Effector memory CD4-positive, alpha-beta T cell (primary cell): ENCODE results near the gene KCNB1.

Experiments
- DNase-seq, 3 donors: peaks; one replicate each; pipeline ENCODE4 v3.0.0-alpha.2; 2020
- H3K27ac ChIP-seq: 2 replicates; pipeline ENCODE4 v1.7.0; 2013; ENCODE audit warnings: mild to moderate bottlenecking, low read length, moderate library complexity; ENCODE audit not compliant: insufficient read depth, poor library complexity, severe bottlenecking
- H3K27me3 ChIP-seq: replicated peaks from 2 replicates; pipeline ENCODE4 v1.7.0; 2013; ENCODE audit warnings: mild to moderate bottlenecking, low read length; ENCODE audit not compliant: insufficient read depth, control insufficient read depth, poor library complexity, severe bottlenecking
- H3K36me3 ChIP-seq: 2 replicates; pipeline ENCODE4 v1.7.0; 2013; ENCODE audit warnings: mild to moderate bottlenecking, low read length, moderate library complexity; ENCODE audit not compliant: control insufficient read depth, insufficient read depth
- H3K4me1 ChIP-seq: 2 replicates; pipeline ENCODE4 v1.7.0; 2013; ENCODE audit warnings: low read length, mild to moderate bottlenecking; ENCODE audit not compliant: control insufficient read depth, insufficient read depth, poor library complexity, severe bottlenecking
- H3K4me3 ChIP-seq: 2 replicates; pipeline ENCODE4 v1.7.0; 2013; ENCODE audit warnings: low read length, low read depth, mild to moderate bottlenecking; ENCODE audit not compliant: insufficient read depth, poor library complexity, severe bottlenecking
- H3K9me3 ChIP-seq: 2 replicates; pipeline ENCODE4 v1.7.0; 2013; ENCODE audit warnings: mild to moderate bottlenecking, low read length, moderate library complexity; ENCODE audit not compliant: control insufficient read depth

KCNB1 gene

GRCh38 chr20:49460131-49460530, 22.3 kb downstream of the KCNB1 start:
- DNase-seq, result no peak
- Histone ChIP-seq H3K27me3 (no peaks in the 10 kb centered on the region), H3K4me1 (no peaks in the 10 kb centered on the region), H3K9me3 (no peaks in the 10 kb centered on the region), H3K27ac (no peak overlapping the region), H3K4me3 (no peak overlapping the region), H3K36me3 (no peaks in the 10 kb centered on the region)

DNA sequence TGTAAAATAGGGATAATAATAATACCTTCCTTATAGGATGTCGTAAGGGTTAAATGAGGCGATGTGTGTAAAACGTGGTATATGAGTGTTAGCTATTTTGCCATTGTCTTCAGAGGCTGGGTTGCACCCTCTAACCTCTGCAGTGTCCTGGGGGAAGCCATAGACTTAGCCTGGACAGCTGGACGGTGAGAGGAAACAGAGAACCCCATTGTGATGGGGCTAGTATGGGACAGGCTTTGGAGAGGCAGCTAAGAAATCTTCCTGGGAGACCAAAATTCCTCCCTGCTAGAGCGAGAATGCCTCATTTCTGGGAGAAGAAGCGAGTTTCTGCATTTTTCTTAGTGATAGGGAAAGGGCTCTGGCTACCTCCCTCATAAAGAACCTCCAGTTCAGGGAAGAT, 22.8 kb downstream of the KCNB1 start:
- H3K27ac ChIP-seq, result no peak overlapping the region
- H3K36me3 ChIP-seq, result no peaks in the 10 kb centered on the region
- H3K9me3 ChIP-seq, result no peaks in the 10 kb centered on the region
- no peaks in the 10 kb centered on the region for H3K4me1 ChIP-seq
- DNase-seq, result no peak
- no peak overlapping the region for H3K4me3 ChIP-seq
- H3K27me3 ChIP-seq, result no peaks in the 10 kb centered on the region

DNA sequence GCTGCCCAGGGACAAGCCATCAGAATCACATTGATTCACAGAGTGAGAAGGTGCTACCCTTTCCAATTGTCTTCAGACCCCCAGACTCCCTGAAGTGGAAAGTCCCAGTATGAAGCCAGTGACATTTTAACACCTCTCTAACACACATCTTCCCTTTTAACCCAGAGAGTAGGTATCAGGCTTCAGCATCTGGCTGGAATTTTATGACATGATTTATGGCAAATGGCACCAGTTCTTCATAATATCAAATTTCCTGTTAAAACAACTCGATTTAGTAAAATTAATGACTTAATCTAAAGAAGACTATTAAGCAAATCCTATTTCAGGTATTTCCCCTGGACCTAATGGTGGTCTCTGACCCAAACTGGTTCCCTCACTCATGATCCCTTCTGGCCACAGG, 25.0 kb downstream of the KCNB1 start:
- Histone ChIP-seq H3K27me3 (no peaks in the 10 kb centered on the region), H3K27ac (no peak overlapping the region), H3K4me1 (no peaks in the 10 kb centered on the region), H3K9me3 (no peaks in the 10 kb centered on the region), H3K36me3 (no peaks in the 10 kb centered on the region), H3K4me3 (no peak overlapping the region)
- DNase-seq, result no peak

- DNase-seq, result no peak
- Histone ChIP-seq H3K4me1 (no peaks in the 10 kb centered on the region), H3K27ac (no peak overlapping the region), H3K36me3 (no peaks in the 10 kb centered on the region), H3K4me3 (no peak overlapping the region), H3K27me3 (no peaks in the 10 kb centered on the region), H3K9me3 (no peaks in the 10 kb centered on the region)
Observed at GRCh38 chr20:49456646-49457045, 25.8 kb downstream of the KCNB1 start.

DNA sequence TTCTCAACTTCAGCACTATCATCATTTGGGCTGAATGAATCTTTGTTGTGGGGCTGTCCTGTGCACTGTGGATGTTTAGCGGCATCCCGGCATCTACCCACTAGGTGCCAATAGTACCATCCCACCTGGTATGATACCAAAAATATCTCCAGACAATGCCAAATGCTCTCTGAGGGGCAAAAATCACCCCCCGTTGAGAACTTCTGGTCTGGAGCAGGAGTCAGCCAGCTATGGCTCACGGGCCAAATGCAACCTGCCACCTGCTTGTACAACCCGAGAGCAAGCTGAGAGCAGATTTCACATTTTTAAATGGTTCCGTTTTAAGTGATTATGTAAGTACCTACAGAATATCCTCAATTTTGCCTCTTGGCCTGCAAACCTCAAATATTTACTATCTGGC, 26.8 kb downstream of the KCNB1 start:
- no peaks in the 10 kb centered on the region for H3K27me3 ChIP-seq
- no peak for DNase-seq
- H3K4me3 ChIP-seq, result no peak overlapping the region
- H3K4me1 ChIP-seq, result no peaks in the 10 kb centered on the region
- H3K36me3 ChIP-seq, result no peaks in the 10 kb centered on the region
- no peaks in the 10 kb centered on the region for H3K9me3 ChIP-seq
- no peak overlapping the region for H3K27ac ChIP-seq

GRCh38 chr20:49452011-49452482, 30.4 kb downstream of the KCNB1 start:
- Histone ChIP-seq H3K4me3 (no peak overlapping the region), H3K36me3 (no peaks in the 10 kb centered on the region), H3K27ac (no peak overlapping the region), H3K4me1 (no peaks in the 10 kb centered on the region), H3K9me3 (no peaks in the 10 kb centered on the region), H3K27me3 (no peaks in the 10 kb centered on the region)
- DNase-seq, result no peak

DNA sequence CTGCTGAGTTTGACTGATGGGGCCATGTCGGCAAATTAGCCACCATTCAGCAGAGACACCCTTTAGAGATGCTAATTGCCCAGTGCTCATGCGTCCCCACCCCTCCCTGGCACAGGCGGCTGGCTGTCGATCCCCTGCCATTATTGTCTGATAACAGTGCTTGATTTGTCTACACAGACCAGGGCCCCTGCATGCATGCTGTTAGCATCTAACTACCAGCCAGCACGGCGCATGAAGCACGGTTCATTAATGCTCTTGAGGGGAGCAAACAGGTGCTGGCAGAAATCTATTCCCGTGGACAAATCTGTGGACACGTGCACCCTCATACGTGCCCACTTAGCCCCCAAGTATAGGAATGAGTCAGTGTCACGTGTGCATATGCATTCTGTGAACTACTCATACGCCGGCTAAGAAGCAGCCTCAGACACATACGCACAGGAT, 32.2 kb downstream of the KCNB1 start:
- no peaks in the 10 kb centered on the region for H3K9me3 ChIP-seq
- H3K27ac ChIP-seq, result no peak overlapping the region
- H3K4me1 ChIP-seq, result no peaks in the 10 kb centered on the region
- no peak overlapping the region for H3K4me3 ChIP-seq
- no peaks in the 10 kb centered on the region for H3K27me3 ChIP-seq
- no peak for DNase-seq
- H3K36me3 ChIP-seq, result no peaks in the 10 kb centered on the region

- Histone ChIP-seq H3K4me3 (no peak overlapping the region), H3K9me3 (no peaks in the 10 kb centered on the region), H3K4me1 (no peaks in the 10 kb centered on the region), H3K27me3 (no peaks in the 10 kb centered on the region), H3K36me3 (no peaks in the 10 kb centered on the region), H3K27ac (no peak overlapping the region)
- DNase-seq, result no peak
Observed at GRCh38 chr20:49448917-49449316, 33.6 kb downstream of the KCNB1 start.

GRCh38 chr20:49447946-49448809, 34.3 kb downstream of the KCNB1 start:
- Histone ChIP-seq H3K27me3 (no peaks in the 10 kb centered on the region), H3K36me3 (no peaks in the 10 kb centered on the region), H3K9me3 (no peaks in the 10 kb centered on the region), H3K27ac (no peak overlapping the region), H3K4me3 (no peak overlapping the region), H3K4me1 (no peaks in the 10 kb centered on the region)
- no peak for DNase-seq

DNA sequence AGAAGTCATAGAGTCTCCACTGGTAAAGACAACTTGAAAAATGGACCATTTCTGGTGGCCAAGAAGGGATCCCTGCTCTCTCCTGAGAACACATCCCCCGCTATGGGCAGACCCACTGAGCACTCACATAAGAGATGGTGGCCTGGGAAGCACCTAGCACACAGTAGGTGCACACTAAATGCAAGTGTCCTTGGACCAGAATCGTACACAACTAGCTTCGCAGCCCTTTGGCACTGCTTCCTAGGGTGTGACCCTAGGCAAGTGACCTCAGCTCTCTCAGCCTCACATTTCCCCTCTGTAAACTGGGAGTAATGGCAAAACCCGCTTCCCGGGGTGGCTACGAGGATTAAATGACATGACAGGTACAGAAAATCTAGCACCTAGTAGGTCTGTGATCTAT, 35.1 kb downstream of the KCNB1 start:
- H3K9me3 ChIP-seq, result no peaks in the 10 kb centered on the region
- no peak overlapping the region for H3K4me3 ChIP-seq
- DNase-seq, result no peak
- H3K27ac ChIP-seq, result no peak overlapping the region
- H3K36me3 ChIP-seq, result no peaks in the 10 kb centered on the region
- no peaks in the 10 kb centered on the region for H3K4me1 ChIP-seq
- H3K27me3 ChIP-seq, result no peaks in the 10 kb centered on the region
